Left renal pelvis (tissue), 4 donors: ENCODE data around the gene SIRT7. TPM values are rescaled to one million over a fixed set of nuclear protein-coding genes. Genes with fewer than 3 reads are reported as not detected.
A peak's percentile ranks its signal among the peaks of the same experiment; 100 is the strongest.
"Not testable (repeated sequence)": the region's sequence is repeated elsewhere in the genome, so short reads cannot be mapped to it uniquely, and the experiment has no call there.

Source experiments
- DNase-seq, 4 donors: peaks; one replicate each; pipeline ENCODE4 v3.0.0-alpha.2; 2013; ENCODE audit warnings: low read depth in 4 of 4, low spot score in 3 of 4
- polyA plus RNA-seq, 4 donors: library from polyadenylated mRNA; unstranded; fragments of 120-200 nt; gene quantifications; one replicate each; pipeline ENCODE4 v1.2.1, GENCODE V29; 2013; ENCODE audit not compliant: insufficient read length in 4 of 4

The SIRT7 gene
- polyA plus RNA-seq, 4 donors, result 7.7 to 22.0 (median 11.1) TPM

DNA sequence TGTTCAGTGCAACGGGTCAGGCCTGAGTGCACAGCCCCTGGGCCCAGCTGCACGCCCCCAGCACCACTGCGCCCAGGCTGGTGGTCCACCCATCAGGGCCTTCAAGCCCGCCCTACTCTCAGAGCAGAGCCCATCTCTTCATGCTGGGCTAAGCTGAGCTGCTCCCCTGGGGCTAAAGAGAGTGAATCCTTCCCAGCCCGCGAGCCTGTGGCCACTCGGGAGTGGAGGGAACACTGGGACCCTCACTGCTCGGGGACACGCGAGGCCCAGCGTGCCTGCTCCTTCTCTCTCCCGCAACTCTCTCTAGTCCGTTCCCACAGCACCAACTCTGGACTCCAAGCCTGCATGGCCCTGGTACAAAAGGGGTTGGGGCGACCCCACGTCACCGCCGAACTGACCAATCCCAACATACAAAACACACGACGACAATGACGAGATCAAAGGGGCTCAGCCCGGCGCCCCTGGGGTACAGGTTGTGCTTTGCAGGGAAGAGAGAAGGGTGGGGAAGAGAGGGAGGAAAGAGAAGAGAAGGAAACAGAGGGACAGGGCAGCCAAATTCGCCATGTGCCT is 4.1 kb upstream of the SIRT7 start:
- DNase-seq, result no peak

DNA sequence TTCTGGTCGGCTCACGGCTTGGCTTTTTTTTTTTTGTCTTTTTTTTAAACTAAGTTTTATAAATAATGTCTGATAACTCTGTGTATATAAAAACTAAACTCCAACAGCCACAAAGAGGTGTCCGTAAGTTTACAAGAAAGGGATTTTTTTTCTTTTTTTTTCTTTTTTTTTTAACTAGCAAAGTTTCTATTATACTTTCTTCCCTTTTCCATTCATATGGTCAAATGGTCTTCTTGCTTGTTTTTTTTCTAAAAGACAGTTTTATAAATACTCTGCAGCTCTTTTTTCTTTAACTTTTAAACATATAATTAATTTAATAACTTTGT is 3.5 kb upstream of the SIRT7 start:
- no peak for DNase-seq

DNA sequence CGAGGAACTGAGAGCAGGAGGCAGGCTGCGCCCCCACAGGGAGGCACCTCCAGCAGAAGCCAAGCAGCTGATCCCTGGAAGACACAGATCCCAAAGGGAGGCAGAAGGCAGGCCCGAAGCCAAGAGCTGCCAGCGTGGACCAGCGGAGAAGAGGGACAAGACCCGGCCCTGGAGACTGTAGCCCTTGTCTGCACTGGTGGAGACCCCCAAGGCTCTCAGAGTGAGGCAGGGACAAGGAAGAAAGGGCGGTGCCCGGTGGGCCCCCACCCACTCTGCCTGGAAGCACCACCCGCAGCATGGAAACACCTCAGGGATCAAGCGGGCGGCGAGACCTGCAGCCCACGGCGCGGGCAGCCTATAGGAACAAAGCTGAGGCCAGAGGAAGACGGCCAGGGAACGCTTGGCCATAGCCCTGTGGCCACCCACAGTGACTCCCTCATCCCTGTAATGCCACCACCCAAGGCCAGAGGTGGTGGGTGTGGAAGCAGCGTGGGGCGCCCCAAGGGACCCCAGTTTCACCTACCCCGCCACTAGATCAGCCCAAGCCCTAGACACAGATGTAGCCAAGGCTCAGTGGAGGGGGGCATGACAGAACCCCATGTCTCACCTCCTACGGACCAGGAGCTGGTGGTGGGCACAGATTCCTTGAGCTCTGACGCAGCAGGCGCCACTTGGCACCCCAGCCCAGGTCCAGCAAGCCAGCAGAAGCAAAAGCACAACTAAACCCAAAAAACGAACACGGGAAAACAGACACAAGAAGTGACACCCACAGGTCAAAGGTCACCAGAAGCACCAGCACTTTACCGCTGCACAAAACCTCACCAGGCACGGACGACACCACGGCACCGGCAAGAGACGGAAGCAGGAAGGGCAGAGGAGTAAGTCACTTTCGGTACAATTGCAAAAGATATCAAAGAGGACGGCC is 2.9 kb upstream of the SIRT7 start:
- DNase-seq, result no peak

DNA sequence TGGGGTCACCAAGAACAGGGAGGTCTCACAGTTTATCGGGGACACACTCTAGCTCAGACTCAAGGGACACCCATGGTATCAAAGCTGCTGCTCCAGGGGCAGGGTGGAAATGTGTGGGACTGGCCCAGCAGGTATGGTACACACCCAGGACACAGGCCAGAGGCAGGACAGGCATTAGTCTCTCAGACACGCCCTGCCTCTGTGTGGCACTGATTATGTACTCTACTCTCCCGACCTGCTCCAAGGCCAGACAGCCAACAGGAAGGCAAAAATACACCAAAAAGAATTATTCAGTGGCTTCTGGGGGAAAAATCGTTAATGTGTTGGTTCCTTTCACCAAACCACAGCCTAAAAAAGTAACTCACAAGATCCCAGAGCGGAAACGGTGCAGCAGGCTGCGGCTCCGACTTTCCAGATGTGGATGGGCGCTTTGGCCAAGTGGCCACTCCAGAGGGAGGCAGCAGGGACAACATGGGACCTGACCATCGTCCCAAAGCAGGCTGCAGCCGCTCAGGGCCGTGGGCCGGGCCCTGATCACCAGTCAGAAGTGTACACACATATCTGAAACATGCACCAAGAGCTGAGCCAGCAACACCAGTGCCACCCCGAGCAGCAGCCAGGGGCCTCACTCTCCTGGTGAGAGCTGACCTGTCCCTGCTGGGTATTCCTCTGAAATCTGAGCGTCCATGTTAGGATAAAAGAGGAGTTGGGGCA is 1.0 kb upstream of the SIRT7 start:
- no peak for DNase-seq

DNA sequence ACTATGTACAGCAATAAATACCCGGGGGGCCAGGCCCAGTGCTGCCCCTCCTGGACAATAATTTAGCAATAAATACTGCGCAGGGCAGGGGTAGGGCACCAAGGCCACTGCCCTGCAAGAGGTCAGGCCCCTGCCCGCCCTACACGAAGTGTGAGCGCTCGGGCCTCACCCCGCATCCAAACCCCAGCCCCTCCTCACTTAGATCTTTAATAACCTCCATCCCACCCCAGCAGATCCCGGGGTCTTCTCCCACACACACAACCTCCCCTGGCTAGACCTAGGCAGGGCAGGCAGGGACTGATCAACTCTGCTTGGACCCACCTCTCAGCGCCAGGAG is 325 bp upstream of the SIRT7 start:
- DNase-seq, result not testable (repeated sequence)

DNA sequence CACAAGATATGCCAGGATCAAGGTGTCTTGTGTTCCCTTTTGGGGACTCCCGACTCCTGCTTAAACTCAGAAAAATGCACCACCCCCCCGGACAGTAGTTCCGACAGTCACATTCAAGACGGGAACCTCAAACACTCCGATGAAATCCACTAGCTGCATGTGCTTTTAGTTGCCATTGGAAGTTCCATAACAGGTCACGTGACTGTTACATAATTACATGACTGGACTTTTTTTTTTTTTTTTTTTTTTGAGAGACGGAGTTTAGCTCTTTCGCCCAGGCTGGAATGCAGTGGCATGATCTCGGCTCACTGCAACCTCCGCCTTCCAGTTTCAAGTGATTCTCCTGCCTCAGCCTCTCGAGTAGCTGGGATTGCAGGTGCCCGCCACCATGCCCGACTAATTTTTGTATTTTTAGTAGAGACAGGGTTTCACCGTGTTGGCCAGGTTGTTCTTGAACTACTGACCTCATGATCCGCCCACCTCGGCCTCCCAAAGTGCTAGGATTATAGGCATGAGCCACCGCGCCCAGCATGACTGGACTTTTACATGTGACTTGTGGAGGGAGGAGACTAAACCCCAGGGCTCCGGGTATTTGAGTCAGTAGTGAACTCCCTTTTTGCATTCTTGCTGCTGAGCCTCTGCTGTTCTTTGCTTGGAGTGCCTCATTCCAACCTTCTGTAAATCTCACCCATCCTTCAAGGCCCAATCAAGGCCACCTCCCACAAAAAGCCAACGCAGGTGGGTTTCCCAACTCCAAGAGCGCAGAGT is 1.6 kb downstream of the SIRT7 start:
- no peak for DNase-seq

DNA sequence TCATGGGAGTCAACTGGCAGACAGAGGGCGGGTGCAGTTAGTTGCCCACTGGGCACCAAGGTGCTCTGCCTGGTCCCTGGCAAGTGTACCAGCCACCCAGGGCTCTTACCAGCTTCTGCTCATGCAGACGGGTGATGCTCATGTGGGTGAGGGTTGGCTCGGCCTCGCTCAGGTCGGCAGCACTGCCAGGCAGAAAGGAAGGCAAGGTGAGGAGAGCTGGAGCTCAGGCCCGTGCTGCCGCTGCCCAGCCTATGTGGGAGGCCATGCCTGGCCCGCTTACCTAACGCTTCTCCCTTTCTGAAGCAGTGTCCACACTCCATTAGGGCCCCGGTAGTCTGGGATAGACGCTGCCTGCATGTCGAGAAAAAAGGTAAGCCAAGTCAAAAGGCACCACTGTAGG is 2.6 kb downstream of the SIRT7 start:
- DNase-seq, result no peak

DNA sequence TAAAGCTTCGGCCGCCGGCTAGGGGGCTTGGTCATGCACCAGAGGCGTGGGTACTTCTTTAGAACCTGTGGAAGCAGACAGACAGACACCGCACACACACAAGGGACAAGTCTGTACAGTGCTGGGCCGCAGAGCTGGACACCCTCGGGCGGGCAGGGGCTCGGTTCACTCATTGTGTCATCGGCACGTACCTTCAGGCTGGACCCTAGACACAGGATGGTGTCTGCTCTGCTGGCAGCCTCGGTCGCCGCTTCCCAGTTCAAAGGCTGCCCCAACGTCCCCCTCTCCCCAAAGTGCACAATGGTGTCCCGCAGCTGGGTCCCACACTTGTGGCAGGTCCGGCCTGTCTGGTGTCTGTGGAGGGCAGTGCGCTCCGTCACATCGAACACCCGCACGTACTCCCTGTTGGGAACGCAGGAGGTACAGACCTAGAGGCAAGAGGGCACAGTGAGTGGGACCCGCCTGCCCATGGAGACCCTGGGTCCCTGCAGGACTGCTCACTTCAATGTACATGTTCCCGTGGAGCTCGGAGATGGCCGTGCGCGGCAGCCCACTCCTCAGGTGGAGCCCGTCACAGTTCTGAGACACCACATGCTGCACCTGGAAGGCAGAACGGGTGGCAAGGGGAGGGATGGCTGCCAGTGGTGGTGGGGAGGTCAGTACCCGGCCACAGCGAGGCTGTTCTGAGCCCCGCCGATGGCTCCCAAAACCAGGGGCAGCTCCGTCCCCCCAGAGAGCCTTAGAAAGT is 3.7 kb downstream of the SIRT7 start:
- DNase-seq, result no peak

DNA sequence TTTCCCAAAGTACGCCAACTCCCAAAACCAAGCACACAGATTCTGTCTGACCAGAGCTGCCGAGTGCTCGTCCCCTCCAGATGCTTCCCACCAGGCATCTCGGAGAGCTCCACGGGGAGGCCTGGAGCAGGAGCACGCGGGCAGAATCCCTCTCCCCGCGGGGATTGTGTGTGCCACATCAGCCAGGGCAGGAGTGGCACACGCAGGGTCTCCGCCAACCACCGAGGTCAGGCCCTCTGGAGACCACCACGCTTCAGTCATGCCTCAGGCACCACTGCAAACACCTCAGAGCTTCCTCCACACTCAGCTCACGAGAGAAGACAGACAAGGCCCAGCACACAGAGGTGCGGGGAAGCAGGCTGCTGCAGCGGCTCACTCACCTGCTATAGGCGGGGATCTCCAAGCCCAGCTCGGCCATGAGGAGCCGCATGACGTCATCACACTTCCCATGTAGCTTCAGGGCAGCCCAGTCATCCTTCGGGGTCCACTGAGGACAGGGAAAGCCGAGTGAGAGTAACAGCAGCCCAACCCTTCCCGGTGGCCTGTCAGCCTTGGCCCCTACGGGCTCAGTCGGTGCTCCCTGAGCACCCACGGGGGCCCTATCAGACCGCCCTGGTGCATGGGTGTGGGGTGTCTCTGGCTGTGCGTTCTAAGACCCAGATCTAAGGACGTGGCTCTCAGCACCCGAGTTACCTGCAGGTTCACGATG is 4.4 kb downstream of the SIRT7 start:
- DNase-seq, result no peak

DNA sequence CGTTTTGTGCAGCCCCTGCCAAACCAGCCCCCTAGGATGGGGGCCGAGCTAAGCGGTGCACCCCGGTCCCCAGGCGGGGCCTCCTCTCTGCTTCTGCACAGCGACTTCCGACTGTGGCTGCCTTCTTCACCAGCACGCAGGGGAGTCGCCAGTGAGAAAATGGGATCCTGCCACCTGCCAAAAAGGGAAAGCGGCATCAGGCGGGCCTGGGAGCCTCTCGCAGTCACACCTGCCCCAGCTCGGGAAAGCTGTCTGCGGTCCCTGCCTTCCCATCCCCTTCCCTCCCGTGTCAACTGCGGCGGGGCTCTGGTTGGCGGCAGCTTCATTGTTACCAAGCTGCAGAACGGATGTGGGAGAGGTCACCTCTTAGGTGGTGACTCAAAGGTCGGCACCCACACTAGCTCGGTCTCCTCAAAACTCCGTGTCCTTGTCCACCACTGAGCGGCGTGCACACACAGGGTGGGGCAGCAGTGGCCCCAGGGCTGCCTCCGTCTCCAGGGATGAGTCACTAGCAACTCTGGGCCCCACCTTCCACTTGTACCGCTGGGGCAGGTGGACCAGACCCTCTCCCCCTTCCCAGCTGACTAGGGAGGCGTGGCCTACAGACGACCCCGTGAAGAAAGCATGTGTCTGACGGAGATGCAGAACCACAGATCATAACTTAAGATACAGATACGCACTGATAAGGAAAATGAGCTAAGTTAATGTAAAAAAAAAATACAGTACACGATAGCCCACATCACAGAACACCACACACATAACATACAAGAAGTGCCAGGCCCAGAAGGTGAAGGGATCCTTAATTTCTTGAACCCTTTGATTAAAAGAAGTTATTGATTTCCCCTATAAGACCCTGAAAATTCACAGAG is 5.3 kb downstream of the SIRT7 start:
- DNase-seq, result no peak

DNA sequence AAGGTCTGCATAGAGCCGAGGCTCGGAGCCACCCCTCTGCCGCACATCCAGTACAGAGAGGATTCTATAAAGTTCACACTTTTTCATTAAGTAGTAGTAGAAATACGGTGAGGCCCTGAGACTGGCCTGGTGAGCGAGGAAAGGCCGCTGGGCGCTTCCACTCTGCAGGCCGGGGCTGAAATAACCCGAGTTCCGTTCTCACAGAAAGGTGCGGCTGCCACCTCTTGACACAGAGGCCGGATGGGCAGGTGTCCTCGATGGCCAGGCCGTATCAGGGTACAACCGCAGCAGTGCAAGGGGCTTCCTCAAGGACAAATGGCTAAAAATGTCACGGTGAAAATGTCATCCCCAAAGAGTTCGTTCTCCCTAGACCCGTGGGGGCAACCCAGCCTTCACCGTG is 6.0 kb downstream of the SIRT7 start:
- no peak for DNase-seq

DNA sequence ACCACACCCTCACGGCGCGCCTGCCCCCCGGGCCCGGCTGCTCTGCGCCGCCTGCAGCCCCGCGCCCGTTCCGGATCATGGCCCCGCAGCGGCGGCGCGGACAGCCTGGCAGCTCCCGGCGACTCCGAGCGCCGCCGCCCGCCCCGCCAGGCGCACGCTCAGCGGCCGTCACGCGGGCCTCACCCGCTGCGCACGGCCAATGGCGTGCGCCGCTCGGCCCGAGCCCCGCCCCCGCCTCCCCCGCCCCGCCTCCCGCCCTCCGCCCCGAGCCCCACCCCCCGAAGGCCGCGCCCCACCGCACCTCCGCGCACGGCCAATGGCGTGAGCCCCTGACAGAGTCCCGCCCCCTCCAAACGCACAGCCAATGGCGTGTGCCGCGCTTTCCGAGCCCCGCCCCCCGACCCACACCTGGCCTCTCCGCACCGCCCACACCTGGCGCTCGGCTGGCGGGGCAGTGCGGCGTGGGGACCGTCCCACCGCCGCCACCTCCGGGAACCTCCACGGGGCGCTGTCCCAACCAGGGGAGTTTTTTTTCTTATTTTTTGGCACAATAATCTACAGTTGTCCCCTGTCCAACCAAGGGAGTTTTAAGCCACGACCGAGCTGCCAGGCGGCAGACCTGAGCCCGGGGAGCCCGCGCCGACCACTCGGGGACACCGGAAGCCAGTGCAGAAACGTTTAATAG is 6.6 kb downstream of the SIRT7 start, which contains the start of gene PCYT2:
PCYT2 (minus strand) TSS at position 123 of the 685 bp plus-strand sequence; CDS start at position 79, 44 bp downstream.
- DNase-seq, result peak in 3 of 4 donors; percentile 64 to 79 (median 72)

DNA sequence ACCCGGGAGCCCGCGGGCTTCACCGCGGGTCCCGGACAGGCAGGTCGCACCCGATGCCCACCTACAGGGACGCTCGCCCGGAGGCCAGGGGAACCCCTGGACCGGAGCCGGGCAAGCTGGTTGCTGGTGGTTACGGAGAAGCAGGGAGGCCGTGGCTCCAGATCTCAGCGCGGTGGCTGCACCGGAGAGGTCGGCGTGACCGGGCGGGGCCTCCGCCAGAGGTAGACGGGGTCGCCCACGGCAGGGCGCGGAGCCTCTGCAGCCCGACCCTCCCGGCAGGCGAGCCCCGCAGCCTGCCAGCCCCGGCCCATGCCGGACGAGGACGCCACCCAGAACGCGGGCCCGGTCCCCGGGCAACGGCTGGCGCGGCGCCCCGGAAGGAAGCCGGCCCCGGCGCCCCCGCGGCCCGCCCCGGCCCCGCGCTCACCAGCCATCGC is 7.1 kb downstream of the SIRT7 start:
- no peak for DNase-seq

DNA sequence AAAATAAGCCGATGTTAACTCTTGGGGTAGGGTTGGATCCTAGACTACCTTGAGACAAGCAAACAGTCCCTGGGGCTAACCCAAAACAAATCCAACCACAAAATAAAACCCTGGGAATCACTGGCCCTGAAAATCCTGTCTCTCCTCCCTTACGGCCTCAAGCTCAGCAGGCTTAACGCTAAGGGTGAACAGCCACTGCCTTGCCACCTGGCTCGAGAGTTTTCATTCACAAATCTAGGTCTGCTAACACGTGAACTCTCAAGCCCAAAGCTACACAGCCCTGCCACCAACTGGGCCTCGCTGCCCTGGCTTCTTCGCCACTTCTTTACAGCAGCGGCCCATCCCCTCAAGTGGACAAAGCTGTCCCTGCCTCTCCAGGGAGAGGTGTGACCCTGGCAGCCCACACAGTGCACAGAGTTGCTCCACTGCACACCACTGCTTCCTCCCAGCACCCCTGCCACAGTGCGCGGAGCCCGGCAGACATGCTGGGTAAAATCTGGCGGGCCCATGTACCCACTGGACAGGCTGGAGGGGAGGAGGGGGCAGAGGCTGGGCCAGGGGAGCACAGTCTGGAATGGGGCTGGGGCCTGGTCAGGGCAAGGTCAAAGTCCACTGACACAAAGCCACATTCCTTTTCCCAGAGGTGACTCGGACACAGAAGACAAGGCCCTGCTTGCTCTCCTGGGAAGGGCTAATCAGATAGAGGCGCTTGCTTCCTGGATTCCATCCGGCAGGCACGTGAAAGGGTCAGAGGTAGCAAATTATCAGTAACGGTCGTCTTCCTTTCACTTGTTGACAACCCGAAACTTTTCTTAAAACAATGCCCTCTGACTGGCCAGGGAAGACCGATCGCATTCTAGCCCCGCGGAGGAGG is 7.8 kb downstream of the SIRT7 start:
- no peak for DNase-seq

DNA sequence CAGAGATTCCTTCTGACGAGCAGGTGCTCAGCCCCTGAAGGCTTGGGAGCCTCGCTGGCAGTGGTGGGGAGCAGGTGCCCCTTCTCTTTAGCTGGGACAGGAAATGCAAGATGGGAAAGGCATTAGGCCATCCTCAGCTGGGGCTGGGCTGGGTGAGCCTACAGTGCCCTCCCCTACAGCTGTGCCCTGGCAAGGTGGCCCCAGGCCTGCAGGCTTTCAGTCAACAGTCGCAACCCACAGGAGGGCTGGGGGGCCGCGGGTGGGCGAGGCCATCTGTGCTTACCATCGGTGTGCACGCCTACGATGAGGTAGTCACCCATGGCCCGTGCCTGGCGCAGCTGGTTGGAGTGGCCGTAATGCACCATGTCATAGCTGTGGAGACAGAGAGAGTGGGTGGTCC is 8.7 kb downstream of the SIRT7 start:
- DNase-seq, result no peak

DNA sequence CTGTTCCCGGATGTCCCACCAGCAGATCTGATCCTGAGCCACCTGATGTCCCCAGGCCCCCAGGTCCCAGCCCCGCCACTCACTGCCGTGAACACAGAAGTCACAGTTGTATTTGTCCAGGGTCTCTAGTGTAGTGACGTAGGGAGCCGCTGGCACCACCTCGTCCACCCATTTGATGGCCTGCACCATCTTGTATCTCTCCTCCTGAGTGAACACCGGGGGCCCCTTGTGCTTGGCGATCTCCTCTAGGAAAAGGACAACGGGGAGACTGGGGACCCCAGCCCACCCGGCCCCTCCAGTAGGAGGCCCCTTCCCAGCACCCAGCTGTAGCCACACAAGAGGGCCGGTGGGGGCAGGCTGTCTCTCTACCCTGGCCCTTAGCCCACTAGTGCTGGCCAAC is 9.2 kb downstream of the SIRT7 start:
- DNase-seq, result no peak
